Suppressor macrophage treated with lipopolysaccharide for 4 hours (primary cell): ENCODE measurements around the gene EIF2AK2.
"Not testable (repeated sequence)": the region's sequence is repeated elsewhere in the genome, so short reads cannot be mapped to it uniquely, and the experiment has no call there.

Experiments
- DNase-seq: peaks from one replicate; pipeline ENCODE4 v3.0.0-alpha.2; 2020

Gene EIF2AK2

DNA sequence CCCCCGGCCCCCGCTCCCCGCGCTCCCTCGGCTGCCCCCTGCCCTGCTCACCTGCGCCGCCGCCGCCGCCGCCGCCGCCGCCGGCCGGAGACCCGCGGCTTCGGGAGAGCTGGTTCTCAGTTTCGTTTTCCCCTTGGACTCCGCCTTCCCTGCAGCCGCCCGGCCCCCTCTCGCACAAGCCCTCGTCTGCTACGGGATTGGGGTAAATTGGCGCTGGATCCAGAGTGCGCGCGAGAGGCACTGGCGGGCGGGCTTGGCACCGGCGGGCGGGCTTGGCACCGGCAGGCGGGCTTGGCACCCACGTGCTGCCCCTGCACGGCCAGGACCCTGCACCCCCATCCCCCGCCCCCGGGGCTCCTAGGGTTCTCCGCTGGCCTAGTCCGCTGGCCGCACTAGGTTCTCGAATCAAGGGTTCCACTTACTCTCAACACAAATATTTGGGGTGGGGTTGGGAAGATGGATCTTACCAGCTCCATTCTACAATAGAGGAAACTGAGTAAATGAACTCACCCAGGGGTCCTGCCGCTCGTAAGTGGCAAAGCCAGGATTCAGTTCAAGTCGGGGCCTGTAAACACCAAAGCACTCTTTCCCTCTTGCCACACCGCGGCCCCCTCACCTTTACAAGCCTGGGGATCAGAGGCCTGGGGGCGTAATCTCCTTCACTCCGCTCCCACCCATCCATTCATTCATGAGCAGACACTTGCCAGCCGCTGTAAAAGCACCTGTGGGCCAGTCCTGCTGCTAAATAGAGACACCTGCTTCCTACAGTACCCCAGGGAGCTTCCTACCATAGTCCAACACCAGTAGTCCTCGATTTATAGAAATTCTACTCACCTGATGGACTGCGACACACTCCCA lies at the start of gene EIF2AK2:
TSS of gene EIF2AK2 (minus strand) at position 124 of the 858 bp plus-strand sequence. CDS start 9,174 bp downstream, outside the sequence.
- DNase-seq: peak; percentile 95

DNA sequence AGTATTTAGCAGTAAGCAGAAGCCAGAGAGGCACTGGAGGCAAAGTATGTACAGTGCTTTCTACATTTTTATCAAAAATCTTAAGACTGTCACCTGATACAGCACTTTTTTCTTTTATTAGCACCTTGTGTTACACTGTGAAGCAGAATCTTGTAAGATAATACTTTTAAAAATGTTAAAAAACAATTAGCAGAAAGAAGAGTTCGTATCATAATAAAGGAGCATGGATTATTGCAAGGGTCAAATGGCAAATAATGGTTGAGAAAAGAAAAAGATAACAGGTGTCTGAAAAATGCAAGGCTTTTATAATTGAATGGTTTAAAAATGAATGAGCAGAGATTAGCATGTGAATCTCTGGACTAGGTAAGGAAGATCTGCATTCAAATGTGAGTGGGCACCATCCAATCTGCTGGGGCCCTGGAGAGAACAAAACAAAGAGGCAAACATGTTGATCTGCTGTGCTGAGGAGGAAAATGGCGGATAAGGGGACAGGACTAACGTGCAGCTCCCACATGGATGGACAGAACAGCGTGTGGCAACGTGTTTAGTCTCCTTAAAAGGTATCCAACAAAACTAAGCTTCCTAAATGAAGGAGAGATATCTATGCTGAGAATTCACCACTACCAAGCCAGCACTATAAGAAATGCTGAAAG lies 49.0 kb upstream of the EIF2AK2 start:
- no peak for DNase-seq

DNA sequence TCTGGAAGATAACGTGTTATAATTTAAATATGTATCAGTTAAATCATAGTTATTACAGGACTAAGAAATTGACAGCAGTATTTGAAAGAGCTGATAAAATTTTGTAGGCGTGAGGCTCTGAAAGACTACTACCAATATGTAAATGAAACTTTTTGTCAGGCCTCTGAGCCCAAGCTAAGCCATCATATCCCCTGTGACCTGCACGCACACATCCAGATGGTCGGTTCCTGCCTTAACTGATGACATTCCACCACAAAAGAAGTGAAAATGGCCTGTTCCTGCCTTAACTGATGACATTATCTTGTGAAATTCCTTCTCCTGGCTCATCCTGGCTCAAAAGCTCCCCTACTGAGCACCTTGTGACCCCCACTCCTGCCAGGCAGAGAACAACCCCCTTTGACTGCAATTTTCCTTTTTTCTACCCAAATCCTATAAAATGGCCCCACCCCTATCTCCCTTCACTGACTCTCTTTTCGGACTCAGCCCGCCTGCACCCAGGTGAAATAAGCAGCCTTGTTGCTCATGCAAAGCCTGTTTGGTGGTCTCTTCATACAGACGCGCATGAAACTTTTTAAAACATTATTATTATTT lies 48.4 kb upstream of the EIF2AK2 start:
- DNase-seq: not testable (repeated sequence)

DNA sequence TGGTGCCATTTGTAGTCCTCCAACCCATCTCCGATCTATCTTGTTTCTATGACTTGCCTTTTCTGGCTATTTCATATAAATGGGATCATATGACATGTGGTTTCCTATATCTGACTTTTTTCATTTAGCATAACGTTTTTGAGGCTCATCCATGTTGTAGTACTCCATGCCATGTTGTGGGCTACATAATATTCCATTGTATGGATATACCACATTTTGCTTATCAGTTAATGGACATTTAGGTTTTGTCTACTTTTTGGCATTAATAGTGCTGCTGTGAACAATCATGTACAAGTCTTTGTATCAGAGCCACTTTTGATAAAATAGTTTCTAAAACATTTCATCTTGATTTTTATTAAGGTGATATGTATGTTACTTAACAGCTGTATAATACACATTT lies 46.9 kb upstream of the EIF2AK2 start:
- no peak for DNase-seq

DNA sequence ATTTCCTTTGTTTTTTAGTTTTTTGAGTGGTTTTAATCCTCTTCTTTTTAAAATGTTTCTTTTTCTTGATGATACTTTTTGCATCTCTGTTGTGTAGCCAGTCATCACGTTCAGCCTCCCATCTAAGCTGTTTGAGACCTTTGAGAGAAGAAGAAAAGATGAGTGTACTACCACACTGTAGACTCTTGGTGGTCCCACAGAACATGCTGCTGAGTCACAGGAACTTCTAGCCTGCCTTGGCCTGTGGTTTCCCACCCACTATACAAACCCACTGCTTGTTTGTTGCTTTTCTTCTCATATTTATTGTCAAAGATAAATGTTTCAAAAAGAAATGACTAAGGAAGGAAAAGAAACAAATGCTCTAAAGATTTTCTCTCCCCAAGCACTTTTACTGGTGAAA lies 45.0 kb upstream of the EIF2AK2 start:
- DNase-seq: no peak

DNA sequence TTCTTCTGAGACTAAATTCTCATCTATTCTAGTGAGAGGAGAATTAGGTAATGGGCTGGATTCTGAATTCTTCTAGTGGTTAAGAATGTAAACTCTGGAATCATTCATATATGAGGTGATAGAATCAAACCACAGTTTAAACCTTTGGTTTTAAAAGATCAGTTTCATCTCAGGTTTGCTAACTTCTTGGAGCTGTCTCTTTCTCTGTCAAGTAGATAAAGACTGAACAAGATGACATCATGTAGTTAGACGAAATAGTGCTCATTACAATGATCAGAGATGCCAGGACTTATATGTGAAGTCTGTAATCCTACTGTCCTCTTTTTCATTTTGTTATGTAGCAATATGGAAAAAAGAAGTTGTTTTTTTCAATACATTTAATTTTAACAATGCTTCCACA lies 44.4 kb upstream of the EIF2AK2 start:
- DNase-seq: no peak

DNA sequence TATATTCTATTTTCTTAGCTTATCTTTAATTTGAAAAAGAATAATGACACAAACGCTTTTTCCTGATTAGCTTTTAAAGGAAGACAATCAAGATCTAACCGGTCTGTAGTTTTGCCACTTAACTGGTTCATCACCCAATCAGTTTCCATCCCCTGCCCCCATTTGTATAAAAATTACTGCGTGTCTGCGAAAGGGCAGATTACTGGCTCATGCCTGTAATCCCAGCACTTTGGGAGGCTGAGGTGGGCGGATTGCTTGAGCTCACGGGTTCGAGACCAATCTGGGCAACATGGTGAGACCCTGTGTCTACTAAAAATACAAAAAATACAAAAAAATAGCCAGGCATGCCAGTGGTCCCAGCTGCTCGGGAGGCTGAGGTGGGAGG lies 41.9 kb upstream of the EIF2AK2 start:
- no peak for DNase-seq

DNA sequence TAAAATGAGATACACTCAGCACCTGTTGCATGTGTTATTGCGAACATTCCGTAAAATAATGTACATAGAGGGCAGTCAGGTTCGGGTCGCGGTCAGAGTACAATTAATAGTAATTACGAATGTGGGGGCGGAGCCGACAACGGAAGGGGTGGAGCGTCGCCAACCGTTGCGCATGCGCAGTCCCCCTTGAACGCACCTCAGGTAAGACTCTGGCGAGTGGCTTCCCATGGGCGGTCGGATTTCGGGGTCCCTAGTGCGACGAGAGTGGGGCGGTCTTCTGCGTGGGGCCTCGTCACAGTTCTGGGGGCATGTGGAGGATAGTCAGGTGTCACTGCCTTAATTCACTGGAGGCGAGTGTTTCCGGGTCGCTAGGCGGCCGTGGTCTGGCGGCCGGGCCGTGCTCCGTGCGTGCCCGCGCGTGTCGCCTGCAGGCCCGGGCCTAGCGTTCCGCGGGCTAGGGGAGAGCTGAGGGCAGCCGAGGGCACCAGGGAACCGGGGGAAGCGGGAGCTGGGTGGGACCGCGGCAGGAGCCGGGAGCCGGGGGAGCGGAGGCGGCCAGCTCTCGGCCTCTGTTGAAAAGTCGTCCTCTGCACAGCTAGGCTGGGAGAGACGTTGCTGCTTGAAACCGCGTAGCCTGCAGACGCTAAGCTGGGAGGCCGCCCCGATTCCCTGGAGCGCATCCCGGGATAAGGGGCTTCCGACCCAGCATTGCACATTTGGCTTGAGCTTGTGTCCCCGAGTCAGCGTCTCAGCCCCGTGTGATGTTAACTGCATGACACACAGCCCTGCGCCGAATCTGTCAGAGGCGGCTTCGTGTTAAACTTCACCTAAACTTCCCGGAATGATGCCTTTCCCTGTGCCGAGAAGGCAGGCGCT lies 39.8 kb upstream of the EIF2AK2 start, which contains the start of gene CEBPZOS:
TSS of gene CEBPZOS (plus strand) at position 177 of the 876 bp plus-strand sequence. CDS start 3,209 bp downstream, outside the sequence.
- peak; percentile 91 for DNase-seq

DNA sequence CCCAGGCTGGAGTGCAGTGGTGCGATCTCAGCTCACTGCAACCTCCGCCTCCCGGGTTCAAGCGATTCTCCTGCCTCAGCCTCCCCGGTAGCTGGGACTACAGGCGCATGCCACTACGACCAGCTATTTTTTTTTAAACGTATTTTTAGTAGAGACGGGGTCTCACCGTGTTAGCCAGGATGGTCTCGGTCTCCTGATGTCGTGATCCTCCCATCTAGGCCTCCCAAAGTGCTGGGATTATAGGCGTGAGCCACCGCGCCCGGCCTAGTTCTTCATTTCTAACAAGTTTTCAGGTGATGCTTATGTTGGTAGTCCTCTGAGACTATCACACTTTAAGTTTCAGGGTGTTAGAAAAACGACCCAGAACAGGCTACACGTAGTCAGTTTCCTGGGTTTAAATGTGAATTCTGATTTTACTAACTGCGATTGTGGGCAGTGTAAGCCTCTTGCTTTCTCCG lies 39.1 kb upstream of the EIF2AK2 start:
- not testable (repeated sequence) for DNase-seq

DNA sequence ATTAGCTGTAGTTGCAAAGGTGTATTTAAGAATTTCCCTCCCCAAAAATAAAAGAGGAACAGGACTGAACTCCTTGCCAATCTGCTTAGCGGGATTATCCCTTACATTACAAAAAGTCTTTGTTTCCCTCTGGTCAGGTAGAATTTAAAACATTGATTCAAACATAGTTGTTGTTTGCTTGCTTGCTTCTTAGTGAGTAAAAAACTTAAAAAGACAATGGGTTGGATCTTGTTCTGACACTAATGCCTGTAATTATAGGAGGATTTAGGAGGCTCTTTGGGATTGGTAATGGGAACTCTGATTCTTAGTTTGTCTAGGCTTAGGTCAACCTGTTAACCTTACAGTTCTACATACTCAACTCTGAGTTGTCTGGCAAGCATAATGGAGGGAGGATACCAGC lies 35.8 kb upstream of the EIF2AK2 start:
- DNase-seq: no peak

DNA sequence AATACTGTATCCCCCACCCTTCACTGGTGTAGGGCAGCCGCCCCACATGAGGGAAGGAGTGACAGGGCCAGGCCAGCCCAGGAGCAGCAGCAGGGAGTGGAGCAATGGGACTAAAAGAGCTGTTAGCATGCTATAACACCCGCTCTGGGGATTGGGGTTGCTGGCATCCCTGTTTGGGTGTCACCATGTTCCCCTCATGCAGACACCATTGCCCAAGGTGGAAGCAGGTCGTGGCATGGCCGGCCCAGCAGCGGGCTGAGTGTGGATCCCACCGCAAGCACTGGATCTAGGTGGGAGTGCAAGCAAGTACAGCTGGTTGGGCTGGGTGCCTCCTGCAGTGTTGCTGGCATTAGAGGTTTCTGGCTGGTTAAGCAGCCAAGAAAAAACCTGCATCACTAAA lies 35.0 kb upstream of the EIF2AK2 start:
- no peak for DNase-seq

DNA sequence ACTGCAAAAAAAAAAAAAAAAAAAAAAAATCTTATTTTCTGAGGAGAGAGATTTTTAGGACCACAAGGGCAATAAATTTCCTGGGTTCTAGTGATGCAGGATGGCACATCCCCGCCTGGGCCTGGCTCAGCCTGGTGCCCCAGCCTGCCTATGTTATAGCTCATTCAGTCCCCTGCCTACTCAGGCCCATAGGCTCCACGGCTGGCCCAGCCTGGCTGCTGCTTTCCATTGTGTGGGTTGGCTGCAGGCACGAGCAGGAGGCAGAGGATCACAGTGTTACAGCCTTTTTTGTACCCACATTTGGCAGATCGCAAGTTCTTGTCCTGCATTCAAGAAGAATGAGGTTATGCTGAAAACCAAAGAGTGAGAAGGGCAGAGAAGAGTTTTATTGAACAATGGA lies 34.5 kb upstream of the EIF2AK2 start:
- no peak for DNase-seq

DNA sequence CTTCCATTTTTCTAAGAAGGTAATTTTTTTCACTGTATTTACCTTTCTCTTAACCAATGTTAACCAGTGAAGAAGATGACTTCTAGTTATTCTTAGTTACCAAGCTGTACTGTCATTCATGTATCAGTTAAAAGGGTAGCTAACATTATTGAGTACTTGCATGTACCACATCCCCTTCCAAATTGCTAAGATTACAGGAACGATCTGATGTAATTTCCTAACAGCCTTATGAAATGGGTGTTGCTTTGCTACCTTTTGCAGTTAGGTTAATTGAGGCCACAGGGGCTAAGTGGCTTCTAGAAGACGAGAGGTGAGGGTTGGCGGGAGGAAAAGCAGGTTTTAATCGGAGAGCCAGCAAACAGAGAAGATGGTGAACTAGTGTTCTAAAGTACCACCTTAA lies 33.5 kb upstream of the EIF2AK2 start:
- no peak for DNase-seq

DNA sequence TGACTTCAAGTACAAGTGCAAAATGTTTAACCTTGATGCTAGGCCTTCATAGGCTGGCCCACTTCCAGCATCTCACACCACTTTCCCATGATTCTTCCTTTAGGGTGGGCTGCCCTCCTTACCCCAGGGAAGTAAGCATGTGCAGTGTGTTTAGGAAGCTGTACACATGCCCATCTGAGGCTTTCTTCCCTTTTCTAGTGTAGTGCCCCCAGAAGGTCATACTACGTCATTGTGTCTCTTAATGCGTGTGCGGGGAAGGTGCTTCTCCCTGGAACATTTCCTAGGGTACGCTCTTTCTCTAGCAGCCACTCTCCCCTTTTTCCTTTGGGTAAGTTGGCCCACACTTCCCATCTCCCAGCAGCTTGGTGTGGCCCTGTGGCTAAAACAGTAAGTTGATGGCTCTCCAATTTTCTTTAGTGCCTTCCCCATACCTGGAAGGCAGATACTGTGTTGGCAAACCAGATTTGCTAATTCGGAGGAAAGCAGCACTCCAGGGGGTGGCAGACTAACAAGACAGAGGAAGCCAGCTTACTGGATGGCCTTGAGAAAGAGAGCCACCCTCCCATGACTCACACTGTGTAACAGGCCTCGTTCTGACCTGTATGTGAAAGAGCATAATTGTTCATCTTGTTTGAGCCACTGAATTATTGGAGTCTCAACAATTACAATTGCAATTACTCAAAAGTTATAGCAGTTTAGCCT lies 32.8 kb upstream of the EIF2AK2 start:
- DNase-seq: peak; percentile 77

DNA sequence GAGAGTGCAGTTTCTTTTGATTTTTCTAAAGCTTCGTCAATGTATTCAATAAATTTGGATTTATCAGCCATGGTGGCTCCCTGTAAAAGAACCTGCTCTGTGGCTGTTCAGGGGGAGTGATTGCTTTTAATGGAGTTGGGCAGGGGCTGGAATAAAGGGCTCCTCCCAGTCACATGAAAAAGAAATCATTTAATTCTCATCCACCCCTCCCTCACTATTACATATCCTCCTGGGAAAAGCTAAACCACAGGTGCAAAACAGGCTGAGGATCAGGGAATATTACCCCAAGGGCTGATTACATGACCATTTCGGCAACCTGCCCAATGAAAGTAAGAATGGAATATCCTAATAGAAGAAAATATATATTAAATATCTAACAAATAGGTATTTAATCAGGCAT lies 31.8 kb upstream of the EIF2AK2 start, which contains the start of gene SULT6B1:
TSS of gene SULT6B1 (minus strand) at position 101 of the 400 bp plus-strand sequence. CDS start at position 71, 30 bp downstream.
- DNase-seq: no peak

DNA sequence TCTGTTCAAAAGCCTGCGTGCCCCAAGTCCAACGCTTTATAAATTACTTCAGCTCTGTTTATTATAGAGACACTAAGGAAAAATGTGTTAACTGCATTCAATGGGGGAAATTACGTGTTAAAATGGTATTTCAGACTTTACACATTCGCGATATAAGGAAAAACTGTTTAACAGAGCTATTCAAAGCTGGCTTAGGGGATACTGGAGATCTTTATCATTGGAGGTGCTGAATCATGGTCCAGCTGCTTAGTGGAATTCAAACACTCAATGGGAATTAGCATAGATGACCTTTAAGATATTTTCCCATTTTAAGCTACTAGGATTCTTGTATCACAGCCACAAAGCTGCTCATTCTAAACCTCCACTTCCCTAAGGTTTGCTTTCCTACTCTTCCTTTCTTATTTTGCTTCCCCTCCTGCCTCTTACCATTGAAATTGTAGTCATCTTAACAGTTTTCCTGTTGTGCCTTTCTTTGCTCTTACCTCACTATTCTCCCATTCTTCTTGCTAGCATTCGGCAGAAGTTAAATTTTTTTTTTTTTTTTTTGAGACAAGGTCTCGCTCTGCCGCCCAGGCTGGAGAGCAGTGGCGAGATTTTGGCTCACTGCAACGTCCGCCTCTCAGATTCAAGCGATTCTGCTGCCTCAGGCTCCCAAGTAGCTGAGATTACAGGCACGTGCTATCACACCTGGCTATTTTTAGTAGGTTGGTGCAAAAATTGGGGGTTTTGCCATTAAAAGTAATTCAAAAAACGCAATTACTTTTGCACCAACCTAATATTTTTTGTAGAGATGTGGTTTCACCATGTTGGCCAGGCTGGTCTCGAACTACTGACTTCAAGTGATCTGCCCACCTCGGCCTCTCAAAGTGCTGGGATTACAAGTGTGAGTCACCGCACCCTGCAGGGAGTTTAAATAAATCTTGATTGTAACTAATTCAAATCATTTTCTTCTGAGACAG lies 25.2 kb upstream of the EIF2AK2 start:
- no peak for DNase-seq

DNA sequence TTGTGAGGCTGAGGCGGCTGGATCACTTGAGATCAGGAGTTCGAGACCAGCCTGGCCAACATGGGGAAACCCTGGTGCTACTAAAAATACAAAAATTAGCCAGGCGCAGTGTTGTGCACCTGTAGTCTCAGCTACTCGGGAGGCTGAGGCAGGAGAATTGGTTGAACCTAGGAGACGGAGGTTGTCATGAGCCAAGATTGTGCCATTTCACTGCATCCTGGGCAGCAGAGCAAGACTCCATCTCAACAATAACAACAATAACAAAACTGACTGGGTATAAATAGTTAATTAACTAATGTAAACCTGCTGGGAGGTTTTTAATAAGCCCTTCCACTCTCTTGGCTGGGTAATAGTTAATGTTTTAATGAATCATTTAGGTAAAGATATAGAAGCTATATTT lies 23.9 kb upstream of the EIF2AK2 start:
- no peak for DNase-seq

DNA sequence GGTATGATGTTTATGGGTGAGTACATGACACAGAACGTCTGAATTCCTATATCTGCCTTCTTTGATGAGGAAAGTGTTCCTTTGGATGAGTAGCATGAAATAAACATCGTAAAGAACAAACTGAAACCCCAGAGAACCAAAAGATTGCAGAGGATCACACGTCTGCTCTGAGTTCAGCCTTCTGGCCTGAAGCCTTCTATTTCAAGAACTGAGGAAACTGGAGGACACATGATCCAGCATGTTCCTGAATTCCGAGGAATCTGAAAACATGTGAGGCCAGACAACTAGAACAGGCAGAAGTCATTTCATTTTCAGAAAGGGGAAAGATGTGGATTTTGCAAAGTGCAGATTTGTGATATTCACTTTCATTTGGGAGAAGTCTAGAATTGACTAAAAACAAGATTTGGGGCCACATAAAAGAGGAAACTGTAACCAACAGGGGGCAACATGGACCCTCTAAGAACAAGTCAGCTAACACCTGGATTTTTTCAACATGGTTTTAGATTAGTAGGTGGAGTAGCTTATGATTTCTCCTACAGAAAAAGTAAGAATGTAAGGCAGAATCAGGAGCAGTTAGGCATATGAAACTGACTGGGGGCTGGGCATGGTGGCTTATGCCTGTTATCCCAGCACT lies 23.3 kb upstream of the EIF2AK2 start:
- no peak for DNase-seq

DNA sequence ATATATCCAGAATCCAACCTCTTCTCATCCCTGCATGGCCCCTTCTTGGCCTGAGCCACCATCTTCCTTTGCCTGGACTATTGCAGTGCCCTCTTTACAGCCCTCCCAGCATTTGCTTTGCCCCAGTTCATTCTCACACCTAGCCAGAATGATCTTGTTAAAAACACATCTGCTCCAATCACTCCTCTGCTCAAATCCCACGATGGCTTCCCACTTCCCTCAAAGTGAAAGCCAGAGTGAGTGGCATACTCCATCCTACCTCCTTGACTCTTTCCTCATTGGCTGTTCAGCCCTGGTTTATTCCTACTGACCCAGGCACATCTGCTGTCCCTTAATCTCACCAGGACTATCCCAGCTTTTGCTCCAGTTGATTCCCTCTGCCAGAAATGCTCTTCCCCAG lies 17.0 kb upstream of the EIF2AK2 start:
- DNase-seq: no peak

DNA sequence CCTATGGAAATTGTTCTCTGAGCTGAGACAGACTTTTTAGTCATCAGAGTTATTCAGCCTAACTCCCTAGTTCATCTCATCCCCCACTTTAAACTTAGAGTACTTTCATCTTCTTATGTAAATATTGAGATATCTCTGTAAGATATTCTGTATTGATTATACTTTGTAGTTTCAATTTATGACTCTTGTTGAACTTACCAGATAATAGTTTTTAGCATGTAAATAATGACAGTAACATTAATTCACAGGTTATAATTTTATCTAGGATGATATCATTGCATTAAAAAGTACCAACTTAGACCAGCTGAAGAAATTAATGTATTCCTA lies 14.8 kb upstream of the EIF2AK2 start:
- DNase-seq: no peak
